ENCODE results near the gene MSANTD1. TPM values are rescaled to one million over a fixed set of nuclear protein-coding genes. Genes with fewer than 3 reads are reported as not detected.
A peak's percentile ranks its signal among the peaks of the same experiment; 100 is the strongest.

Gene MSANTD1
- total RNA-seq, 1 donor from 2014 or later: 1.2 TPM

DNA sequence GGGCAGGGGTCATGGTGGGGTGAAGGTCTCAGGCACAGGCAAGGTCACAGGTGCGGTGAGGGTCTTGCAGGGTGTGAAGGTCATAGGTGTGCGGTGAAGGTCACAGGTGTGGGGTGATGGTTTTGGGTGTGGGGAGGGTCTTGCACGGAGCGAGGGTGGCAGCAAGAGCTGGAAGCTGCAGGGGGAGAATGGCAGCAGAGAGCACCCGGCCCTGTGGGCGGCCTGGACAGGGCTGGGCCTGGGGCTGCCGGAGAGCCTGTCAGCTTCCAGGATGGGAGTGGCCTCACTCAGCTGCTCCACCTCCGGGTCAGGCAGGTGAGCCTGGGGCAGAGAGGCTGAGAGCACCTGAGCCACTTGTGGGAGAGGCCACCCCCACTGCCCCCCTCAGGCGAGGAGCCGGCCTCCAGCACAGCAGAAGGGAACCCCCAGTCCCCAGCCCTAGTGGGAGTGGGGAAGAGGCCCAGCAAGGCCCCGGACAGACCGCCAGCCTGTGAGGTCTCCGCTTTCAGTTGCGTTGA lies 1.5 kb downstream of the MSANTD1 start:
- DNase-seq (ENCODE audit: low read depth, low spot score): no peak
- no peak overlapping the region for H3K27ac Mint-ChIP-seq (ENCODE audit: unreplicated experiment)
- H3K4me3 Mint-ChIP-seq: no peak overlapping the region
- H3K36me3 Mint-ChIP-seq (ENCODE audit: low read depth): no peaks in the 10 kb centered on the region
- no peaks in the 10 kb centered on the region for H3K27me3 Mint-ChIP-seq (ENCODE audit: low read depth)
- no peaks in the 10 kb centered on the region for H3K9me3 Mint-ChIP-seq
- H3K4me1 Mint-ChIP-seq: no peaks in the 10 kb centered on the region
- TF ChIP-seq, protein P1, sequence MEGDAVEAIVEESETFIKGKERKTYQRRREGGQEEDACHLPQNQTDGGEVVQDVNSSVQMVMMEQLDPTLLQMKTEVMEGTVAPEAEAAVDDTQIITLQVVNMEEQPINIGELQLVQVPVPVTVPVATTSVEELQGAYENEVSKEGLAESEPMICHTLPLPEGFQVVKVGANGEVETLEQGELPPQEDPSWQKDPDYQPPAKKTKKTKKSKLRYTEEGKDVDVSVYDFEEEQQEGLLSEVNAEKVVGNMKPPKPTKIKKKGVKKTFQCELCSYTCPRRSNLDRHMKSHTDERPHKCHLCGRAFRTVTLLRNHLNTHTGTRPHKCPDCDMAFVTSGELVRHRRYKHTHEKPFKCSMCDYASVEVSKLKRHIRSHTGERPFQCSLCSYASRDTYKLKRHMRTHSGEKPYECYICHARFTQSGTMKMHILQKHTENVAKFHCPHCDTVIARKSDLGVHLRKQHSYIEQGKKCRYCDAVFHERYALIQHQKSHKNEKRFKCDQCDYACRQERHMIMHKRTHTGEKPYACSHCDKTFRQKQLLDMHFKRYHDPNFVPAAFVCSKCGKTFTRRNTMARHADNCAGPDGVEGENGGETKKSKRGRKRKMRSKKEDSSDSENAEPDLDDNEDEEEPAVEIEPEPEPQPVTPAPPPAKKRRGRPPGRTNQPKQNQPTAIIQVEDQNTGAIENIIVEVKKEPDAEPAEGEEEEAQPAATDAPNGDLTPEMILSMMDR (conservative IDR thresholded peaks at IDR 0.05): no peak

DNA sequence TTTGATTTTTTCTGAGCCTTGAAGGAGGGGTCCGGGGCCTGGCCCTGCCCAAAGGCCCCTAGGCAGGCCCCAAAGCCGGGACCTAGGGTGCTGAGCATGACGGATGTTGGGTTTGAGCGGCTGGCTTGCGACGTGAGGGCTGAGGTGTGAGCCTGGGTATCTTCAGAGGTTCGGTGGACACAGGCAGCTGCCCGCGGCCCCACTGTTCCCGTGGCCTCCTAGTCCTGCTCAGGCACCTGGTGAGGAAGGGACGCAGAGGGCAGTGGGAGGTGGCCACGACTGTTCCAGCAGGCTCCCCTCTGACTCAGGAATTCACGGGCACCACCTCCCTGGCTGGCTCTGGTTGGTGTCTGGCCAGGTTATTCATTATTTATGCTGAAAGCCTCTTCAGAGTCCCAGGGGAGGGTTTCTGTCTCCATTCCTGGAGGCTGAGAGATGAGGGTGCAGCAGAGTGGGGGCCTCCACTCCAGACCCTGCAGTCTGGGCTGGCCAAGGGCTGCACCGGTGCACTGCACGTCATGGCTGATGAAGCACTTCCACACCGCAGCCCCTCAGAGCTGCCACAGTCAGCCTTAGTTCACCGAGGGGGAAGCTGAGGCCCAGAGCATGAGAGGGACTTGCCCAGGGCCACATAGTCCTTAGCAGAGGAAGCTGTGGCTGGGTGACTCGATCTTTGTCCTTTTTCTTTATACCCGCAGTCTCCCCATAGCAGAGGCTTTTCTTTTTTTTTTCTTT lies 2.2 kb downstream of the MSANTD1 start:
- H3K4me3 Mint-ChIP-seq: no peak overlapping the region
- no peak overlapping the region for H3K27ac Mint-ChIP-seq (ENCODE audit: unreplicated experiment)
- H3K9me3 Mint-ChIP-seq: no peaks in the 10 kb centered on the region
- DNase-seq (ENCODE audit: low read depth, low spot score): no peak
- no peaks in the 10 kb centered on the region for H3K4me1 Mint-ChIP-seq
- no peaks in the 10 kb centered on the region for H3K27me3 Mint-ChIP-seq (ENCODE audit: low read depth)
- TF ChIP-seq, protein P1 (conservative IDR thresholded peaks at IDR 0.05): no peak
- H3K36me3 Mint-ChIP-seq (ENCODE audit: low read depth): no peaks in the 10 kb centered on the region

DNA sequence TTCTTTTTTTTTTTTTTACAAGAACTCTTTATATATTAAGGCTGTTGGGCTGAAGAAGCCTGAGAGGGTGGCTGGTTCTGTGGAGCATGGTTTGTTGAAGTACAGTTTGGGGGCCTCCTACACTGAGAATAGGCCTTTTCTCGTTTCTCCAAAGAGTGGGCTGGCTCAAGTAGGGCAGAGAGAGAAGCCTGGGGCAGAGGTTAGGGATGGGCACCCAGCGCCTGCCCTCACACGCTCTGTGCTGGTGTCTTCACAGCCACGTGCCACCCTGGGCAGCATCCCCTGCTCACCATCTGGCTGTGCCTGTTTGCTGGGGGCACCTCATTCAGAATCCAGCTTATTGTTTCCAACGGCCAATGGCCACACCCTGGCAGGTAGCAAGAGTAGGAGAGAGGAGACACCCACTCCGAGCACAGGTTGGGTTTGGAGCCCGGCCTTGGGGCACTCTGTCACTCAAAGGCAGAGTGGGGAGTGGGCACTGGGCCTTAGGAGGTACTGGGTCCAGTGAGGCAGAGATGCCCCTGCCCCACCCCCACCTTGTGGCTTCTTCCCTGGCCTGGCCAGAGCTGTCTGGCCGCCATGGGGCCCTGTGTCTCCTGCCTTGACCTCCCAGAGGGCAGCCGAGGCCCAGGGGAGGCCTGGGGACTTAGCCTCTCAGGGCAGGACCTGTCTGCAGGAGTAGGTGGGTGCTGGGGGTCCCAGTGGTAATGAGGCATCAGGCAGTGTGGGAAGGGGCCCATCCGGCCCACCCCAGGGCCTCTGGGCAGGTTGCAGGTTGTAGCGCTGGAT lies 2.9 kb downstream of the MSANTD1 start:
- no peaks in the 10 kb centered on the region for H3K27me3 Mint-ChIP-seq (ENCODE audit: low read depth)

DNA sequence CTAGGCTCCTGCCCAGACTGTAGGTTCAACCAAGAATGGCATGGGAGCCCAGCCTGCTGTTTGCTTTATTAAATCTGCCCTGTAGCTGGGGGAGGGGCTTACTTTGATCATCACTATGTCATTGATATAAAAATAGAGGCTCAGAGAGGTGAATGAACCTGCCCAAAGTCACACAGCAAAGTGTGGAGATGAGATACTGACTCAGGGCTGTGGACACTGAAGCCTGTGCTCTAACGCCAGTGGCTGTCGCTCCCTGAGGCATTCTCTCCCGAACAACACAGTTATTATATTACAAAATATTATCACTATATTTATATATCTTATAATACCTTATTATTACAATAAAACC lies 3.5 kb downstream of the MSANTD1 start:
- Mint-ChIP-seq H3K36me3 (ENCODE audit: low read depth) (no peaks in the 10 kb centered on the region), H3K4me3 (no peak overlapping the region), H3K4me1 (no peaks in the 10 kb centered on the region), H3K9me3 (no peaks in the 10 kb centered on the region), H3K27me3 (ENCODE audit: low read depth) (no peaks in the 10 kb centered on the region), H3K27ac (ENCODE audit: unreplicated experiment) (no peak overlapping the region)
- TF ChIP-seq, protein P1 (conservative IDR thresholded peaks at IDR 0.05): no peak
- DNase-seq (ENCODE audit: low read depth, low spot score): no peak

More for the DNA sequence above, 2.9 kb downstream of the MSANTD1 start:
- no peaks in the 10 kb centered on the region for H3K4me1 Mint-ChIP-seq
- DNase-seq (ENCODE audit: low read depth, low spot score): no peak
- H3K4me3 Mint-ChIP-seq: no peak overlapping the region
- H3K27ac Mint-ChIP-seq (ENCODE audit: unreplicated experiment): no peak overlapping the region
- H3K36me3 Mint-ChIP-seq (ENCODE audit: low read depth): no peaks in the 10 kb centered on the region
- H3K9me3 Mint-ChIP-seq: no peaks in the 10 kb centered on the region
- TF ChIP-seq, protein P1 (conservative IDR thresholded peaks at IDR 0.05): no peak

DNA sequence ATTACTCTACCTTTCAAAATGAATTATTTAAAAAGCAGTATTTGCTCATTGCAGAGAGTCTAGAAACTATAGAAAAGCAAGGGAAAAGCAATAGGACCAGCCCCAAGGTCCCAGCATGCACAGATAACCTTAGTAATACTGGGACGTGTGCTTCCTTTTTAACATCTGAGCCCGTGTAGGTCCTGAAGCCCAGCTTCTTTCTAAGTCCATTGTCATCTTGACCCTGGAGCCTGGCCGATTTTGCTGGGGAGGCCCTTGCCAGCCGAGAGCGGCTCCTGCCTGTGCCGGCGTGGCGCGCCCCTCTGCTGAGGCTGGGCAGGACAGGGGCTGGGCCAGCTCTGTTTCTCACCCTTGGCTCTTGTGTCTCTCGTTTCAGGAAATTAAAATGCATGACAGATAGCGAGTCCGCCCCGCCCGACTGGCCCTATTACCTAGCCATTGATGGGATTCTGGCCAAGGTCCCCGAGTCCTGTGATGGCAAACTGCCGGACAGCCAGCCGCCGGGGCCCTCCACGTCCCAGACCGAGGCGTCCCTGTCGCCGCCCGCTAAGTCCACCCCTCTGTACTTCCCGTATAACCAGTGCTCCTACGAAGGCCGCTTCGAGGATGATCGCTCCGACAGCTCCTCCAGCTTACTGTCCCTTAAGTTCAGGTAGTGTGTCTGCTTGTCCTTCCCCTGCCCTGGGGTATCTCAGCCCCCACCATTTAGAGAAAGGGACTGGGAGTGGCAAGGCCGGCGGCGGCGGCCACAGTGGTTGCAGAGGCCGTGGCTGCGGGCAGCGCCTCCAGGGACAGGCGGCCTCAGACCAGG lies 4.1 kb downstream of the MSANTD1 start:
- Mint-ChIP-seq H3K36me3 (ENCODE audit: low read depth) (no peaks in the 10 kb centered on the region), H3K27me3 (ENCODE audit: low read depth) (no peaks in the 10 kb centered on the region), H3K4me1 (no peaks in the 10 kb centered on the region), H3K4me3 (no peak overlapping the region), H3K27ac (ENCODE audit: unreplicated experiment) (peak overlapping the region; percentile 62), H3K9me3 (no peaks in the 10 kb centered on the region)
- DNase-seq (ENCODE audit: low read depth, low spot score): no peak
- TF ChIP-seq, protein P1 (conservative IDR thresholded peaks at IDR 0.05): no peak

Measured in neural crest cell (in vitro differentiated cells).